ENCODE measurements around the gene PAN3. TPM values are rescaled to one million over a fixed set of nuclear protein-coding genes. Genes with fewer than 3 reads are reported as not detected.

The PAN3 gene
- total RNA-seq, 1 experiment from 2014 or later: 11.6 TPM

Other genes with a start within 250 kb of the PAN3 start
- not detected in 2 replicates for gene PDX1, start 218.5 kb upstream of the PAN3 start, total RNA-seq (2014; rRNA removed; shearing (Covaris generic); ENCODE audit: low replicate concordance)
- gene CDX2, start 169.2 kb upstream of the PAN3 start, total RNA-seq (2014; rRNA removed; shearing (Covaris generic); ENCODE audit: low replicate concordance): not detected in 2 replicates
- not detected in 2 replicates for gene URAD, start 149.9 kb upstream of the PAN3 start, total RNA-seq (2014; rRNA removed; shearing (Covaris generic); ENCODE audit: low replicate concordance)
- gene FLT3, start 38.0 kb upstream of the PAN3 start, total RNA-seq (2014; rRNA removed; shearing (Covaris generic); ENCODE audit: low replicate concordance): 0.06 and 0.07 TPM in 2 replicates